Pons (tissue), 1 donor: ENCODE data around the gene PDIA6.

Source experiments
- DNase-seq: peaks from one replicate; pipeline ENCODE4 v3.0.0-alpha.2; 2016; ENCODE audit warnings: low spot score

PDIA6 gene, protein sequence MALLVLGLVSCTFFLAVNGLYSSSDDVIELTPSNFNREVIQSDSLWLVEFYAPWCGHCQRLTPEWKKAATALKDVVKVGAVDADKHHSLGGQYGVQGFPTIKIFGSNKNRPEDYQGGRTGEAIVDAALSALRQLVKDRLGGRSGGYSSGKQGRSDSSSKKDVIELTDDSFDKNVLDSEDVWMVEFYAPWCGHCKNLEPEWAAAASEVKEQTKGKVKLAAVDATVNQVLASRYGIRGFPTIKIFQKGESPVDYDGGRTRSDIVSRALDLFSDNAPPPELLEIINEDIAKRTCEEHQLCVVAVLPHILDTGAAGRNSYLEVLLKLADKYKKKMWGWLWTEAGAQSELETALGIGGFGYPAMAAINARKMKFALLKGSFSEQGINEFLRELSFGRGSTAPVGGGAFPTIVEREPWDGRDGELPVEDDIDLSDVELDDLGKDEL

DNA sequence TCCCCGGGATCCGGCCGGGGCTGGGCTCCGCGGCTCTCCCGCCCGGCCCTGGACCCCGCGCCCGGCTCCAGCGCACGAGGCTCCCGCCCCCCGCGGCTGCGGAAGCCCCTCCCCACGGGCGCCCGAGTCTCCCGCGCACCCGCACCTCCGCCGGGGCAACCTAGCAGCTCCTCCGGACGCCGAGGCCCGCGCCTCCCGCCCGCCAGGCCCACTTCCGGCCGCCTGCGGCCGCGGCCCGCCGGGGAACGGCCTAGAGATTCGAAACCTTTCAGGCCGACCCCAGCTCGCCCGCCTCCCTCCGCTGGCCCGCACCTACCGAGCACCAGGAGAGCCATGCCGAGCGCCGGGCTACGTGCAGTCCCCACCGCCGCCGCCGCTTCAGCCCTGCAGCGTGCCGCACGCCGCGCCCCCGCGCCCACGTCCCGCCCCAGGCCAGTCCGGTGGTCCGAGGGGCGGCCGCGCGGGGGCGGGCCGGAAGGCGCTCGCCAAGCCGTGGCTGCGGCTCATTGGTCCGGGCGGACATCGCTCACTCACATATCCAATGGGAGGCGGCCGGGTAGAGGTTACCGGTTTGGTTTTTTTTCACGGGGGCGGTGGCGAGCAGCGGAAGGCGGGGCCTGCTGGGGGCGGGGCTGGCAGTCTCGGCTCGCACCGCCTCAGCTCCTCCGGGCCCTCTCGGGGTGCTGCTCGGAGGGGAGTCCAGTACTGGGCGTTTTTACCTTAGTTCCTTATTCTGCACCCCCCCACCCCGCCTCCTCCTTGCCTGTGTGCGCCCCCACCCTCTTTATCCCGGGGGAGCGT, at the start of gene PDIA6:
TSS of gene PDIA6 (minus strand) at position 424 of the 801 bp plus-strand sequence. CDS start at position 335, 89 bp downstream.
- peak; percentile 94 for DNase-seq

DNA sequence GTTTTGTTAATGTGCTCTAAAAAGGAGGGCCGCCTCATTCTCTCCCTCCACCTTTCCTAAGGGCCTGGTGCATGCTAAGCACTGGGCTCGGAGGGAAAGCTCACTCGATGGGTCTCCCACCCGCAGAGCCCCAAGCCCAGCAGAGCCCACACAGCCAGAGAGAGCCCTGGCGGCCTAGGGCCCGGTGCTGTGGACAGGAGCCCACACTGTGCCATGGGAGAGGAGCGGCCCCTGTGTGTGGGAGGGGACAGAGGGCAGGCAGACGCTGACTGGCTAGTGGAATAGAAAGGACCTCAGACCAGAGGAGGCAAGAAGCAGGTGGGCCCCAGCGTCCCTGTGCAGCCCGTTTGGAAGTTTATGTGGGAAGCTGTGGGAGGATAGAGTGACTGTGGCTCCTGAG, 49.7 kb upstream of the PDIA6 start:
- DNase-seq, result no peak

DNA sequence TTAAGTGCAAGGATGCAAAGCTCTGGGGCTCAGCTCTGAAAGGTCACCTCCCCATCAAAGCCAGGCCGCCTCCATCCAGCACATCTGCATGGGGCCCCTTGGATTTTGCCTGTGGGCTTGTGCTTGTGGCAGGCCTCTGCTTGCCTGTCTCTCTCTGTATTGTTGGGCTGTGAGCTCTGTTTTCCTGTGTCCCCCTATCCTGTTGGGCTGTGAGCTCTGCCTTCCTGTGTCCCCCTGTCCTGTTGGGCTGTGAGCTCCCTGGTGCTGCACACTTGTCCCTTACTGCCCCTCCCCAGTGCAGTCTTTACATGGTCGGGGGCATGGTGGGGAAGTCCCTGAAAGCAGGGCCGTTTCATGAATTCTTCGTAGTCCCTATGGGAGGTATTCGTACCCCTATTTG, 49.2 kb upstream of the PDIA6 start:
- no peak for DNase-seq

DNA sequence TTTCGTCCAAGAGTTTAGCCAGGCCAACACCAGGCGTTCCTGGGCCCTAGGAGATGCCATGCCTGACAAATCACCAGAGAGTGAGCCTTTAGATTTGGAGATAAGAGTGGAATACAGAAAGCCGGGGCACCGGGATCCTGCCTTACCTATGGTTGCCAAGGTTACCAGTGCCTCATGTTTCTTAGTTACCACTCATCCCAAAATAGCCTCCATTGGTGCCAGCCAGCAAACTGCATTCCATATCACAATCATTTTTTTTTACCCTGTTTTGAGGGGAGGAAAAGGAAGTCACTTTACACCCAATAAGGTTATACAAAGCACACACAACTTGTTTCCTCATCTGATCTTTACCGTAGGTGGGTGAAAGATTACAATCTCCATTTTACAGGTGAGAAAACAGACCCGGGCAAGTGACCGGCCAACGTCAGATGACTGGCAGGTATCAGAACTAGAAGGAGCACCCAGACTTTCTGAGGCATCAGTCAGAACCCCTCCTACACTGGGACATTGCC, 48.3 kb upstream of the PDIA6 start:
- DNase-seq, result no peak

DNA sequence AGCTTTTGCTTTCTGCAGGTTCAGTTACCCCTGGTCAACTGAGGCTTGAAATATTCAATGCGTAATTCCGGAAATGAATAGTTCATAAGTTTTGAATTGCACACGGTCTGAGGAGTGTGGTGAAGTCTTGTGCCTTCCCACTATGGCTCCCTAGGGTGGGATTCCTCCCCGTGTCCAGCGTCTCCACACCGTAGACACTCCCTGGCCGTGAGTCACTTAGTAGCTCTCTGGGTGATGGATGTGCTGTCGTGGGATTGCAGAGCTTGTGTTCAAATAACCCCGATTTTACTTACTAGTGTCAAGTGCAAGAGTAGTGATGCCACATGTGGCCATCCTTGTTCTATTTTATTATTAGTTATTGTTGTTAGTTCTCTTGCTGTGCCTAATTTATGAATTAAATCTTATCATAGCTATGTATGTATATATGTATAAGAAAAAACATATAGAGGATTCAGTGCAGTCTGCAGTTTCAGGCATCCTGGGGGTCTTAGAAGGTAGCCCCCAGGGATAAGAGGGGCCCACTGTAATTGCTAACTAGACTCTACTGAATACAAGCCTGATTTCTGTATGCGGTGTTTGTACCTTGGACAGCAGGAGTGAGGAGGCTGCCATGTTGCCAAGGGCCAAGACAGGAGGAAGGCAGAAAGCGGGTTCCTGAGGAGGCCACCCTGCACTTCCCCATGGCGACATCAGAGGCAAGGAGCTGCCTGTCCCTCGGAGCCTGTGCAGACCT, 47.7 kb upstream of the PDIA6 start:
- no peak for DNase-seq

DNA sequence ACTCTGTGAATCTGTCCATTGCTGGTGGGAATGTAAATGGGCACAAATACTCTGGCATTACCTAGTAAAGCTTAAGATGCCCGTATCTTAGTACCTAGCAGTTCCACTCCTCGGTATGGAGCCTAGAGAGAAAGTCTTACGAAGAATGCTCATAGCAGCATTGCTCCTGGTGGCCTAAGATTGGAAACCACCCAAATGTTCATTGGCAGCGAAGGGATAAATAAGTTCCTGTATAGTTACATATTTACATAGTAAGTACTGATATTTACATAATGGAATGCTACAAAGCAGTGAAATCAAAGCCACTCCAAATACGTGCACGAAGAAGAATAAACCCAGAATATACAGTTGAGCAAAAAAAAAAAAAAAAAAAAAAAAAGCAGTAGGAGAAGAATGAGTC, 46.7 kb upstream of the PDIA6 start:
- no peak for DNase-seq

DNA sequence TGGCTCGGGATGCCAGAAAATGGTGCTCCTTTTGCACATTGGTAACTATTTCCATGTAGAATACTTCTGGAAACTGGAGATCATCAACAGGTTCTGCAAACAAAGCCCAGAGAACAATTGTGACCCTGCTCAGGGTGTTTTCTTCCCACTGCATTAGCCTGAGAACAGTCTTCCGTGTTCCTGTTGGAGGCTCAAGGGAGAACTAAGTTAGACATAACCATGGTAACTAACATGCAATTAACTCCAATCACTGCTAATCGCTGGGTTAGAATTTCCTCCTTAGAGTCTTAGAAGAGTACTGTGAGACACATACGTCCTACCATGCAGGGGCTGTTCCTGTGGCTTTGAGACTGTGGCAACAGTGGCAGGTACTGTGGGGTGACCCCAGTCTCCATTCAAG, 36.0 kb upstream of the PDIA6 start:
- no peak for DNase-seq

DNA sequence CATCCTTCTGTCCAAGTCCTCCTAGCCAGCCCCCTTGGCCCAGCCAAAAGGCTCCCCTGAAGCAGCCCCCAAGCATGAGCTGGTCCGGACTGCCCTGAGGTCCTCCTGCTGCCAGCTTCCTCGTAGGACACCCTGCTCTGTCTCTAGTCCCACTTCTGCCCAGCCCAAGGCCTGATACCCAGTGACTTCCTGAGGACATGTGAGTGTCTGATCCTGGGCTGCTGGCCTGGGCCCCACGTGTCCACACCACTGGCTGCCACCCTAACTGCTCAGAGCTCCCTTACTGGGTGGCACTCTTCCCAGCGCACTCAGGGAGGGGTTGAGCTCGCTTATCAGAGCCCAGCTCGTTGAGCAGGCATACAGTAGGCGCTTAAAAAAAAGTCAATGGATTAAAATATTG, 34.4 kb upstream of the PDIA6 start:
- no peak for DNase-seq

DNA sequence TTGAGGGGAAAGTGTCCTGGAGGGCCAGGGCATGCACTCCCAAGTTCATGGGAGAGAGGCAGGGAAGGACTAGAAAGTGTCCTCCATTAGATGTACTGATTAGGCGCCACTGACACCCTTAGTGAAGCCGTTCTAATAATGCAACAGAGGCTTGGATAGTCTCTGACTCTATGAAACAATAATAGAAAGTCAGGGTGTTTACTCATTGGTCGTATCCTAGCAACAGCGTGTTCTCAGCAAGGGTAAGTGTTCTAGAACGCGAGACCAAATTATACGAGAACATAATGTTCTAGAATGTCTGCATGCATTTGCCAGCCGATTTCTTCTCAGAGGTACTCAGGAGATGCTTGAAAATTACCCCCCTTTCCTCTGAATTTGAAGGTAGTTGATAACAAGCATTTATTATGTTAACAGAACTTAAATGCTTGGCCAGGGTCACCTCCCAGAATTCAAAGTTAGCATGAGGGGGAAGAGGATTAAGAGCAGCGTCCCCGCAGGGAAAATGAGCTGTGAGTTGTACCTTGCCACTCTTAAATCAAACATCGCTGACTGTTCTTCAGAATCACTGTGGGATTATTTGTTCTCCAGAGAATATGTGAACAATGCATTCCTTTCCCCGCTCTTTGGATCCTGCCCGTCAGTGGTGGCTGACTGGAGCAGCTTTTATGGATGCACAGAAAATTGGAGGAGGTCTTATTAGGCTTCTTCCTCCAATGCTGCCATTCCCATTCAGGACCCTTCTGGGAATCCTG, 33.7 kb upstream of the PDIA6 start:
- DNase-seq, result no peak

DNA sequence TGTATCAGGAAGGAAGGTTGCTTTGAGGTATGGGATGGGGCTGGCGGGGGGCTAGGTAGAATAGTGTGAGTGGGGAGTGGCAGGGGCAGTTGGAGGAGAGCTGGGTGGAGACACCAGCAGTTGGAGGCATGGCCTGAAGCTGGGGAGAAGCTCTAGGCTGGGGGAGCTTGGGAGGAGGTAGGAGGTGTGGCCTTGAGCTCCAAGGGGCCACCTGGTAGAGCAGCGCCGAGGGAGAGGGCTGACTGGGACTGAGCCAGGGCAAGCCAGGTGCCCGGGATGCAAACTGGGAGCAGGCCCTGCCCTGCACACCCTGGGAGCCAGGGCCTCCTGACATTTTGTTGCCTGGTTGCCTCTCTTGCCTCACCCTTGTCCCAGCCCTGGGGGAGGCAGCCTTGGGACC, 33.1 kb upstream of the PDIA6 start:
- DNase-seq, result no peak

DNA sequence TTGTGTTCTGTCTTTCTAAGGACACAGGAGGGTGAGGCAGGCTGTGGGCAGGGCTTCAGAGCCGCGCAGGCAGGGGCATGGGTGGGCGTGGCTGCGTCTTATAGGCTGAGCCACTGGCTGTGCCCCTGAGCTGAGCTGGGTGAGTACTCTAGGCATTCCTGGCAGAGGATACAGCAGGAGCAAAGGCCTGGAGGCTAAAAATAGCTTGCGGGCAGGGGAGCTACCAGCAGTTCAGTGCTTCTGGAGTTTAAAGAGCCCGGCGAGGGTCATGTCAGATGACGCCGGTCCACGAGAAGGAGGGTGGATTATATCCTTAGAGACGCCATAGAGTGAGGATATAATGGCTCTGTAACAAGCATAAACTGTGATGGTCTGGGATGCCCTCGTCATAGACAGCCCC, 31.5 kb upstream of the PDIA6 start:
- DNase-seq, result no peak

DNA sequence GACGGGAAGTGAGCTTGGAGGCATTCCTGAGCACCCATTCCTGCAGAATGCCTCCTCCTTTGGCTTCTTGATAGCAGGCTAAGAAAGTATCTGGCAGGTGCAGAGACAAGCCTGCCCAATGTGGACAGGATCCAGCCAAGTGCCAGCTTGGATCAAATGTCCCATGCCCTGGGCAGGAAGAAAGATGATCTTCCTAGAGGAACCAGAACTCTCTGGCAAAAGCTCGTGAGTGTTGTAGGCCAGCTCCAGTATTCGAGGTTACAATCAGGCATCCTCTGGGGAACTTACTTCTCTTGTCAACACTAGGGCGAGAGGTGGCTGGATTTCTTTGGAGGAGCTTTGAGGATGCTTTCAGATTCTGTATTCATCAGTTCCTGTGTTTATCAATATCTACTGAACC, 29.9 kb upstream of the PDIA6 start:
- no peak for DNase-seq

DNA sequence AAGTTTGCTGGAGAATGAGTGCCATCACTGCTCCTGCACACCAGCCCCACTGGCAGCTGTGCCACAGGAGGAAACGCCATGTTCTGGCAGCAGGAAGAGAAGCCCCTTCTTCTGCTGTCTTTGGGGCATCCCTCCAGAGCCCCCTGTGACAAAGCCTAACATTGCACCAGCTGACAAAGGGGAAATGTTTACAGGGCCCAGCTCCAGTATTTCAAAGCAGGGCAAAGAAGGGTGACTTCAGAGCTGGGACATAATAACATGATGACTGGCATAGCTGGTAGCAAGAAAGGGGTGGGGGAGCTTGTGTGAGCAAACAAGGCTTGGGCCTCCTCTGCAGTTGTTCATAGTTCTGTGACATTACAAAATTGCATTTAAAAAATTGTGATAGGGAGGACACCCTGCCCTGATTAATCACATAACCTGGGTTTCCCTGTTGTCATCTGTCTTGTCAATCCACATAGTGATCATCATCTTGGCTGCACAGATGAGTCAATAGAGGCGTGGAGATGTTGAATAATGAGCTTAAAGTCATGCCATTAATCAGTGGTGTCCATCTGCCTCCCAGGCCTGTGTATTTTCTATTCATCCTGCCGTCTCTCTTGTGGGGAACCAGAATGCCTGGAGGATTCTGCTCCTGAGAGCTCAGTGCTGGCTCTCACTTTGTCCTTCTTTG, 29.1 kb upstream of the PDIA6 start:
- DNase-seq, result no peak

DNA sequence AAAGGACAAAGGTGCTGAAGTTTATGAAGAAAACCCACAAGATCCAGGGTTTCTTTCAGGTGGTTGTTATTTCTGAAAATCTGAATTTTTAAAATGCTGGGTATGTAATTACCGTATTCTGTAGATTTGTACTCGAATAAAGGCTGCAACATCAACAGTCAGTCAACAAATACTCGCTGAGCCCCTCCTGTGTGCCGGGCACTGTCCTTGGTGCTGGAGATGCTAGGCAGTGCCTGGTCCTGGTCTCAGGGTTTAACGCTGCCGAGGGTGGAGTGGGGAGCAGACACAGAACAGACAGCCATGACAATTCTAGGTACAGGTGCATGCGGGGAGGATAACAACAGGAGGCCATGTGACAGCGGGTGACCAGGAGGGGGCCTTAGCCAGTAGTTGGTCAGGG, 27.2 kb upstream of the PDIA6 start:
- no peak for DNase-seq

DNA sequence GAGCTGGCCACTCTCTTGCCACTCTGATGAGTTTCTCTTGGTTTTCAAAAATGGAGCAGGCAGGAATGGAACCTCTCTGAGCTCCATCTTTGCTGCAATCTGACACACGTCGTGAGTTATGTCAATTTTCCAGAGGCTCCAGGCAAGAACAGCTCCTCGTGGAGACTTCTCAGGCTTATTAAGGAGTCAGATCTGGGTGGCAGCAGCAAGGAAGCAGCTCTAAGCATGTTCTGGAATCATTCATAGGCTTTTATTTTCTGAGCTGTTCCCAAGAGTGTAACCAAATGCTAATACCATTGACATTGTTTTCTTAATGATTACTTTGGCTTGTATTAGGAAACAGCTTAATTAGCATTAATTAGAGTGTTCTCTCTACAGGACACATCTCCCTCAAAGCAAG, 26.1 kb upstream of the PDIA6 start:
- no peak for DNase-seq

DNA sequence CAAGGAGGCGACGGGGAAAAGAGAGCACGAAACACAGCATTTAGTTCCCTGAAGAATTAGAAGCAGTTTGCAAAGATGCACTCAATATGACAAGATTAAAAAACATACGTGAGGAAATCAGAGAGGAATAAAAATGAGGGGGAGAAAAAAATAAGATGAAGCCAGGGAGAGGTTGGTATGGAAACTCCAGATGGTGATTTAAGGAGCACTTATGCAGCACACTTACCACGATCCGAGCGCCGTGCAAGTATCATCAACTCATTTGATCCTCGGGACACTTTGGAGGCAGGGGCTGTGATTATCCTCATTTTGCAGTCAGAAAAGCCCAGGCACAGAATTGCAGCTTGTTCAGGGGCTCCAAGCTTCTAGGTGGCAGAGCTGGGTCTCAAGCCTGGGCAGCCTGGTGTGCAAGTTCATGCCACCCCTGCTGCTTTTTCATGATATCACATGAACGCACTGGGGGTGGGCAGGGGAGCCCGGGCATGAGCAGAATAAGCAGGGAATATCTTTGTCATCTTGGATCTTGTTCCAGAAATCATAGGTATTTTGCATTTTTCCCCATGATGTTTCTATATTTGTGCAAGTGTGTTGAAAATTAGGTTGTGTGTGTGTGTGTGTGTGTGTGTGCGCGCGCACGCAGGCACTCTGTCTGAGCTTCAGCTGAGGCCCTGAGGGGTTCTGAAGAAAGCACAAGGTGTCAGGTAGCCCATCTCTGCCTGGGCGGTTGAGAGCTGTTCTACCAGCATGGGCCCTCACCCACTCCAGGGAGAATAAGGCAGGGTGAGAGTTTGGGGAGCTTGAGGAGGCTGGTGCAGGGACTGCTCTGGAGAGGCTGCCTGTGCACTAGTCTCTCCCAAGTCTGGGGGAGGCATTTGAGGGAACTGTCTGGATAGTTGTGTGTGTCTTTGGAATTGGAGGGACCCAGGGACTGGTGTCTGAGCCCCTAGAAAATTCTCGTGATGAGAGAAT, 25.0 kb upstream of the PDIA6 start:
- DNase-seq, result no peak

DNA sequence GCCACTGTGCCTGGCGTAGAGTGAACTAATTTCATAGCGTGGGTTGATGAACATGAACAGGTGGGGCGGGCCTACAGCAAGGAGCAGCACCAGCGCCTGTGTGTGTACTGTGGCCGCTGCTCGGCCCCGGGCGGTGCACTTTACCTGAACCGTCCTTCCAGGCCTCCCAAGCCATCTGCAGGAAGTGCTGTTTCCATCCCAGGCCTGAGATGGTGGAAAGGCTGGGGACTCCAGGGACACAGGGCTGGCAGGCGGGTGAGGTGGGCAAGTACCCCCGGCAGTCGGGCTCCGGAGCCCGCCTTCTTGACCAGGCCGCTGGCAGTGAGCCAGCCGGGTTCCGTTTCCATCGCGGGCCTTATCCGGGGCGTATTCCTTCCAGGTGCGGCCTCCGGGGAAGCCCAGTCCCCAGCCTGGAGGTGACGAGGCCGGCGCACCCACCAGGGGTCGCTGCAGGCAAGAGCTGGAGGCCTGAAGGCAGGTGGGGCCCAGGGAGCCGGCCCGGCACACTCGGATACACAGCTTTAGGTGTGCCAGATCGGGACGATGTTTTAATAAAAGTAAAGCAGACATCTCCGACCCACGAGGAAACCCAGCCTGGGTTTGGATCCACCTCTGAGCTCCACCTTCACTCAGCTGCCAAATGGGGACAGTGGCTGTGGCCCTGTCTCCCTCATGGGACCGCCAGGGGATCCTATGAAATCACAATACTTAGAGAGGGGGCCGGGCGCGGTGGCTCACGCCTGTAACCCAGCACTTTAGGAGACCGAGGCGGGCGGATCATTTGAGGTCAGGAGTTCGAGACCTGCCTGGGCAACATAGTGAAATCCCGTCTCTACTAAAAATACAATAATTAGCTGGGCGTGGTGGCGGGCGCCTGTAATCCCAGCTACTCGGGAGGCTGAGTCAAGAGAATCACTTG, 22.7 kb upstream of the PDIA6 start:
- no peak for DNase-seq

DNA sequence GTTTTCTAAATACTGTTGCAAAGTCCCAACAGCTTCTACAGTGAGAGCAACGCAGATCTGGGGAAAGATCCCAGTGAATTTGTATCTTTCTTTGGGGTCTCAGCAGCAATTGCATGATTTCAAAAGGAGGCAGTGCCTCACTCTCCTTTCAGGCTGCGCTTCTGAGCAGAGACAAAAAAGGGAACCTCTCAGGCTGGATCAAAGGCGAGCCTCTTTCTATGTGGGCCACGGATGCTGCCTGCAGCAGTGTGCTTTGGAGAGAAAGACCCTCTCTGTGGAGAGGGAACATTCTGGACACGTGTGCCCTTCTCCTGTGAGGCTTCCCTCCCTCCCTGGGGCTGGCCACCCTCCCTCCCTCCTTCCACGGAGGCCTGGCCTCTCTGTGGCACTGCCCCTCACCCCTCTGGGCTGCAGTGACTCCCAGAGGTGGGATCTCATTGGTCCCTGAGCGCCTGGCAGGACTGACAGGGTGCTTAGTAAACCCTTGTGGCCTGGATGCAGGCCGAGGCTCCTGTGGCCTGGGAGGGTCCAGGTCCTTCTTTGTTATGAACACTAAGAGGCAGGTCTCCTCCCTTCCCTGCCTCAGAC, 21.6 kb upstream of the PDIA6 start:
- DNase-seq, result no peak
